Neural progenitor cell (in vitro differentiated cells): ENCODE data around the gene HIRA. TPM values are rescaled to one million over a fixed set of nuclear protein-coding genes. Genes with fewer than 3 reads are reported as not detected.

Source experiments
- DNase-seq: peaks from one replicate; pipeline ENCODE4 v3.0.0-alpha.2; 2016; ENCODE audit warnings: low spot score
- H2AFZ ChIP-seq: fragments of 200-600 bp; sonication (generic); replicated peaks from 2 replicates; pipeline ENCODE4 v1.6.1; 2016; ENCODE audit warnings: antibody characterized with exemption
- H3F3A ChIP-seq: fragments of 200-600 bp; sonication (generic); 2 replicates; pipeline ENCODE4 v1.6.1; 2016; ENCODE audit warnings: antibody characterized with exemption, low read depth
- H3K27ac ChIP-seq: fragments of 200-600 bp; sonication (generic); 2 replicates; pipeline ENCODE4 v1.5.1; 2016; ENCODE audit warnings: mild to moderate bottlenecking
- H3K27me3 ChIP-seq: fragments of 200-600 bp; sonication (generic); 2 replicates; pipeline ENCODE4 v1.6.1; 2016; ENCODE audit warnings: mild to moderate bottlenecking, moderate library complexity
- H3K36me3 ChIP-seq: fragments of 200-600 bp; sonication (generic); 2 replicates; pipeline ENCODE4 v1.5.1; 2016
- H3K4me1 ChIP-seq: fragments of 200-600 bp; sonication (generic); 2 replicates; pipeline ENCODE4 v1.6.1; 2016; ENCODE audit warnings: mixed run types
- H3K4me2 ChIP-seq: fragments of 200-600 bp; sonication (generic); 2 replicates; pipeline ENCODE4 v1.6.1; 2016
- H3K4me3 ChIP-seq: fragments of 200-600 bp; sonication (generic); 2 replicates; pipeline ENCODE4 v1.5.1; 2016
- H3K79me2 ChIP-seq: fragments of 200-600 bp; sonication (generic); 2 replicates; pipeline ENCODE4 v1.6.1; 2016; ENCODE audit warnings: low read depth
- H3K9ac ChIP-seq: fragments of 200-600 bp; sonication (generic); 2 replicates; pipeline ENCODE4 v1.6.1; 2016
- H3K9me3 ChIP-seq: fragments of 200-600 bp; sonication (generic); 2 replicates; pipeline ENCODE4 v1.5.1; 2016; ENCODE audit warnings: low read depth
- H4K20me1 ChIP-seq: fragments of 200-600 bp; sonication (generic); 2 replicates; pipeline ENCODE4 v1.6.1; 2016; ENCODE audit warnings: low read depth
- H3K27ac Mint-ChIP-seq: 3 replicates; pipeline ENCODE4 v1.8.0; 2021; ENCODE audit warnings: mixed read lengths
- H3K27me3 Mint-ChIP-seq: 2 replicates; pipeline ENCODE4 v1.8.0; 2022; ENCODE audit warnings: low read depth, mild to moderate bottlenecking, inconsistent platforms, moderate library complexity, mixed read lengths; ENCODE audit not compliant: insufficient read depth
- H3K36me3 Mint-ChIP-seq: 3 replicates; pipeline ENCODE4 v1.8.0; 2021; ENCODE audit warnings: mixed read lengths
- H3K4me1 Mint-ChIP-seq: 3 replicates; pipeline ENCODE4 v1.8.0; 2021; ENCODE audit warnings: mixed read lengths
- H3K4me3 Mint-ChIP-seq: 3 replicates; pipeline ENCODE4 v1.8.0; 2021; ENCODE audit warnings: mild to moderate bottlenecking, moderate library complexity, mixed read lengths
- H3K9me3 Mint-ChIP-seq: 3 replicates; pipeline ENCODE4 v1.8.0; 2020; ENCODE audit warnings: mixed read lengths
- CTCF ChIP-seq: fragments of 200-600 bp; sonication (generic); IDR thresholded peaks from 2 replicates; pipeline ENCODE4 v1.5.1; 2017; ENCODE audit warnings: antibody characterized with exemption, mild to moderate bottlenecking
- EZH2 ChIP-seq: fragments of 200-600 bp; sonication (generic); IDR thresholded peaks from 2 replicates; pipeline ENCODE4 v1.6.1; 2017; ENCODE audit warnings: antibody characterized with exemption, mild to moderate bottlenecking, moderate library complexity
- EZH2phosphoT487 ChIP-seq: fragments of 200-600 bp; sonication (generic); IDR thresholded peaks from 2 replicates; pipeline ENCODE4 v1.6.1; 2017; ENCODE audit warnings: antibody characterized with exemption
- total RNA-seq: library from RNA; depleted of rRNA; stranded (reverse); fragments of >200 nt; gene quantifications from 2 replicates; pipeline ENCODE4 v1.2.3, GENCODE V29; 2015; ENCODE audit warnings: low replicate concordance

Gene HIRA
- total RNA-seq, 1 donor from 2014 or later = 18.9 TPM

GRCh38 chr22:19455585-19456370 lies 24.2 kb upstream of the HIRA start:
- Histone ChIP-seq H3K4me1 (no peaks in the 10 kb centered on the region), H3F3A (no peaks in the 10 kb centered on the region), H3K27me3 (no peaks in the 10 kb centered on the region), H2AFZ (no peak overlapping the region), H3K9me3 (no peaks in the 10 kb centered on the region), H3K4me2 (no peak overlapping the region), H4K20me1 (no peaks in the 10 kb centered on the region), H3K9ac (no peak overlapping the region), H3K79me2 (no peaks in the 10 kb centered on the region), H3K27ac (no peak overlapping the region), H3K36me3 (no peaks in the 10 kb centered on the region), H3K4me3 (no peak overlapping the region)
- no peak overlapping the region for H3K27ac Mint-ChIP-seq
- peaks cover 2% of the 10 kb centered on the region for H3K27me3 Mint-ChIP-seq
- TF ChIP-seq EZH2phosphoT487 (no peak), EZH2 (no peak), CTCF (no peak)
- H3K36me3 Mint-ChIP-seq = peaks cover 29% of the 10 kb centered on the region
- H3K4me3 Mint-ChIP-seq = no peak overlapping the region
- H3K9me3 Mint-ChIP-seq = no peaks in the 10 kb centered on the region
- no peak for DNase-seq
- H3K4me1 Mint-ChIP-seq = no peaks in the 10 kb centered on the region

GRCh38 chr22:19455033-19455432 lies 23.5 kb upstream of the HIRA start:
- H2AFZ ChIP-seq = no peak overlapping the region
- DNase-seq = no peak
- no peak overlapping the region for H3K9ac ChIP-seq
- Mint-ChIP-seq H3K27me3 (peaks cover 2% of the 10 kb centered on the region), H3K4me3 (no peak overlapping the region), H3K36me3 (peaks cover 34% of the 10 kb centered on the region), H3K4me1 (no peaks in the 10 kb centered on the region), H3K9me3 (no peaks in the 10 kb centered on the region), H3K27ac (no peak overlapping the region)
- no peak overlapping the region for H3K4me2 ChIP-seq
- H3F3A ChIP-seq = peaks cover 2% of the 10 kb centered on the region
- H3K4me1 ChIP-seq = no peaks in the 10 kb centered on the region
- H3K4me3 ChIP-seq = no peak overlapping the region
- H3K27me3 ChIP-seq = no peaks in the 10 kb centered on the region
- H4K20me1 ChIP-seq = no peaks in the 10 kb centered on the region
- no peak overlapping the region for H3K27ac ChIP-seq
- TF ChIP-seq CTCF = no peak
- TF ChIP-seq EZH2phosphoT487 = no peak
- no peak for TF ChIP-seq EZH2
- H3K9me3 ChIP-seq = no peaks in the 10 kb centered on the region
- no peaks in the 10 kb centered on the region for H3K79me2 ChIP-seq
- no peaks in the 10 kb centered on the region for H3K36me3 ChIP-seq

- Mint-ChIP-seq H3K36me3 (peaks cover 34% of the 10 kb centered on the region), H3K4me1 (peaks cover 4% of the 10 kb centered on the region), H3K27me3 (peaks cover 2% of the 10 kb centered on the region), H3K4me3 (no peak overlapping the region), H3K9me3 (no peaks in the 10 kb centered on the region), H3K27ac (no peak overlapping the region)
- TF ChIP-seq EZH2phosphoT487 (no peak), EZH2 (no peak), CTCF (no peak)
- no peak for DNase-seq
- no peaks in the 10 kb centered on the region for H3K36me3 ChIP-seq
- no peaks in the 10 kb centered on the region for H3K27me3 ChIP-seq
- H2AFZ ChIP-seq = no peak overlapping the region
- no peak overlapping the region for H3K9ac ChIP-seq
- H3K9me3 ChIP-seq = no peaks in the 10 kb centered on the region
- H3K4me3 ChIP-seq = no peak overlapping the region
- no peaks in the 10 kb centered on the region for H4K20me1 ChIP-seq
- H3K27ac ChIP-seq = no peak overlapping the region
- H3K4me2 ChIP-seq = no peak overlapping the region
- H3F3A ChIP-seq = peaks cover 10% of the 10 kb centered on the region
- H3K79me2 ChIP-seq = no peaks in the 10 kb centered on the region
- H3K4me1 ChIP-seq = no peaks in the 10 kb centered on the region
Observed at GRCh38 chr22:19454156-19454555, 22.6 kb upstream of the HIRA start.
